K562 (cell line): Measurements from ENCODE around the gene SDCCAG8. TPM values are rescaled to one million over a fixed set of nuclear protein-coding genes. Genes with fewer than 3 reads are reported as not detected.

ENCODE experiments used
- ATAC-seq: fragments of 200-7000 bp; cut with Tn5 transposase; 3 replicates; pipeline ENCODE4 v1.9.1; 2020; ENCODE audit warnings: moderate library complexity
- BruUV-seq: library from RNA; stranded (reverse); fragments of 400-500 nt; replicated peaks from 2 replicates; lab custom pipeline; 2021; lab: Mats Ljungman, UMichigan
- CTCF ChIA-PET: fragments of 300-600 bp; formaldehyde crosslinking; extraction: SDS; loops from one replicate; lab custom pipeline; 2021; ENCODE audit warnings: low intra/inter-chr PET ratio; lab: Yijun Ruan, JAX
- POLR2A ChIA-PET: fragments of 300-600, 350-650 bp; sonication (Branson Sonifier 250); formaldehyde crosslinking; extraction: SDS; loops from one replicate; lab custom pipeline; 2021; ENCODE audit warnings: antibody characterized with exemption, inconsistent platforms; lab: Yijun Ruan, JAX
- DNase-seq, 4 experiments: peaks; one replicate each; pipeline versions ENCODE4 v3.0.0 to v3.0.0-alpha.2; 2011 to 2018; ENCODE audit warnings: low spot score in 3 of 4, mixed read lengths in 3 of 4; ENCODE audit errors: extremely low read depth in 1 of 4
- FAIRE-seq: peaks from 2 replicates; lab custom pipeline; 2011; peaks lifted over from hg19 to GRCh38; lab: Jason Lieb, UNC
- H2AFZ ChIP-seq: 2 replicates; pipeline ENCODE4 v1.6.0; 2011; ENCODE audit warnings: low read depth, low read length, control low read depth, inconsistent platforms
- H3K27ac ChIP-seq: fragments of 200-600 bp; 3 replicates; pipeline ENCODE4 v1.8.0; 2011; ENCODE audit warnings: low read depth, mild to moderate bottlenecking, control low read depth, inconsistent platforms, low read length, moderate library complexity, mixed read lengths; ENCODE audit errors: extremely low read depth
- H3K27me3 ChIP-seq, 2 experiments: fragments of 300-600 bp in 1 of 2; 2 replicates in 1 of 2; 3 replicates in 1 of 2; pipeline versions ENCODE4 v1.6.0 to v1.8.0; 2011; ENCODE audit warnings: inconsistent platforms in 2 of 2, low read length in 2 of 2, mild to moderate bottlenecking in 1 of 2, mixed read lengths in 1 of 2, moderate library complexity in 1 of 2; ENCODE audit not compliant: control insufficient read depth in 2 of 2, insufficient read depth in 2 of 2
- H3K36me3 ChIP-seq: fragments of 300-600 bp; 3 replicates; pipeline ENCODE4 v1.8.0; 2011; ENCODE audit warnings: mild to moderate bottlenecking, low read length, inconsistent platforms; ENCODE audit not compliant: control insufficient read depth, insufficient read depth
- H3K4me1 ChIP-seq, 2 experiments: fragments of 200-600 bp in 1 of 2; replicated peaks in 1 of 2; 2 replicates in 1 of 2; 3 replicates in 1 of 2; pipeline versions ENCODE4 v1.5.1 to v1.8.0; 2011; ENCODE audit warnings: inconsistent platforms in 2 of 2, low read length in 2 of 2, mild to moderate bottlenecking in 1 of 2, mixed read lengths in 1 of 2, moderate library complexity in 1 of 2; ENCODE audit not compliant: control insufficient read depth in 2 of 2, insufficient read depth in 2 of 2
- H3K4me2 ChIP-seq: 2 replicates; pipeline ENCODE4 v1.6.1; 2011; ENCODE audit warnings: low read length, control low read depth, inconsistent platforms, mixed read lengths; ENCODE audit not compliant: insufficient read depth
- H3K4me3 ChIP-seq: fragments of 200-600 bp; sonication (generic), shearing (Covaris generic); 2 replicates; pipeline ENCODE4 v1.5.1; 2016; ENCODE audit warnings: control low read depth, inconsistent platforms
- H3K79me2 ChIP-seq: fragments of 200-600 bp; 3 replicates; pipeline ENCODE4 v1.8.0; 2011; ENCODE audit warnings: low read length, inconsistent platforms; ENCODE audit not compliant: control insufficient read depth, insufficient read depth
- H3K9ac ChIP-seq, 2 experiments: 2 replicates each; pipeline versions ENCODE4 v1.6.0 to v1.6.1; 2011; ENCODE audit warnings: low read depth in 2 of 2, low read length in 2 of 2, control low read depth in 1 of 2, inconsistent platforms in 1 of 2, mild to moderate bottlenecking in 1 of 2, mixed read lengths in 1 of 2; ENCODE audit not compliant: insufficient read depth in 1 of 2
- H3K9me1 ChIP-seq: one replicate; pipeline ENCODE4 v1.6.0; 2011; ENCODE audit warnings: inconsistent platforms, mild to moderate bottlenecking, low read length, moderate library complexity; ENCODE audit not compliant: control insufficient read depth, insufficient read depth
- H3K9me3 ChIP-seq: replicated peaks from 2 replicates; pipeline ENCODE4 v1.5.1; 2011; ENCODE audit warnings: low read depth, low read length, inconsistent platforms; ENCODE audit not compliant: control insufficient read depth, insufficient read depth
- H4K20me1 ChIP-seq: replicated peaks from 2 replicates; pipeline ENCODE4 v1.6.1; 2011; ENCODE audit warnings: low read length, inconsistent platforms, mixed read lengths; ENCODE audit not compliant: control insufficient read depth, insufficient read depth
- BRD9 ChIP-seq: fragments of 450-650 bp; IDR thresholded peaks from 2 replicates; pipeline ENCODE4 v1.6.1; 2018; ENCODE audit warnings: low read depth; ENCODE audit not compliant: partially characterized antibody
- CREBBP ChIP-seq: IDR thresholded peaks from one replicate; pipeline ENCODE4 v1.6.1; 2012; ENCODE audit warnings: low read depth, mild to moderate bottlenecking, control low read depth, inconsistent platforms, low read length
- ETV6 ChIP-seq, 3 experiments: fragments of 150-350 bp in 1 of 3; sonication (generic) in 1 of 3; formaldehyde crosslinking in 1 of 3; IDR thresholded peaks; 2 replicates each; pipeline versions ENCODE4 v1.6.1 to v1.8.0; 2014 to 2022; ENCODE audit warnings: borderline replicate concordance in 2 of 3, low read depth in 2 of 3, antibody characterized with exemption in 1 of 3, low read length in 1 of 3, mild to moderate bottlenecking in 1 of 3, missing genetic modification reagents in 1 of 3
- KHSRP ChIP-seq: fragments of 450-650 bp; IDR thresholded peaks from 2 replicates; pipeline ENCODE4 v1.6.1; 2017
- MAFK ChIP-seq: IDR thresholded peaks from 2 replicates; pipeline ENCODE4 v1.6.1; 2011; ENCODE audit warnings: low read length, improper control_type of control experiment
- POLR2B ChIP-seq: fragments of 450-650 bp; IDR thresholded peaks from 2 replicates; pipeline ENCODE4 v1.6.1; 2018; ENCODE audit warnings: low read depth; ENCODE audit not compliant: partially characterized antibody
- RHOXF2B ChIP-seq: fragments of 250-450 bp; sonication (Bioruptor Pico); conservative IDR thresholded peaks from 2 replicates; pipeline ENCODE4 v1.5.1; 2021
- SAFB2 ChIP-seq: fragments of 200-400 bp; formaldehyde crosslinking; IDR thresholded peaks from 2 replicates; pipeline ENCODE4 v1.6.1; 2018; ENCODE audit warnings: borderline replicate concordance, low read length, low read depth, moderate library complexity; ENCODE audit not compliant: severe bottlenecking
- SP2 ChIP-seq: IDR thresholded peaks from 2 replicates; pipeline ENCODE4 v1.6.1; 2011; ENCODE audit warnings: mild to moderate bottlenecking, low read depth, low read length, moderate library complexity; ENCODE audit not compliant: poor library complexity, severe bottlenecking; ENCODE audit errors: extremely low read depth
- ZNF133 ChIP-seq: fragments of 250-450 bp; sonication (Bioruptor Pico); IDR thresholded peaks from 2 replicates; pipeline ENCODE4 v1.4.0; 2020; ENCODE audit warnings: mild to moderate bottlenecking
- ZNF324 ChIP-seq: fragments of 250-450 bp; sonication (Bioruptor Pico); IDR thresholded peaks from 2 replicates; pipeline ENCODE4 v1.4.0; 2020; ENCODE audit warnings: mild to moderate bottlenecking
- ZNF347 ChIP-seq: fragments of 450-650 bp; formaldehyde crosslinking; IDR thresholded peaks from 2 replicates; pipeline ENCODE4 v1.4.0; 2020; ENCODE audit warnings: low read depth, mild to moderate bottlenecking, moderate library complexity
- ZNF507 ChIP-seq: conservative IDR thresholded peaks from 2 replicates; pipeline ENCODE4 v1.6.1; 2017; ENCODE audit warnings: missing genetic modification characterization, missing compliant biosample characterization
- ZNF586 ChIP-seq: fragments of 450-650 bp; formaldehyde crosslinking; conservative IDR thresholded peaks from 2 replicates; pipeline ENCODE4 v1.4.0; 2020; ENCODE audit warnings: mild to moderate bottlenecking, moderate library complexity
- WGBS: fragments of 100-300 bp; shearing (Covaris generic); methylation state at CpG from one replicate; pipeline ENCODE4 v1.1.6; 2016; ENCODE audit warnings: low coverage, mixed read lengths; ENCODE audit not compliant: insufficient coverage; ENCODE audit errors: missing lambda C conversion rate; 5-methylcytosine and 5-hydroxymethylcytosine counted together
- in situ Hi-C: fragments of 300-500 bp; cut with MboI; formaldehyde crosslinking; loops from 4 replicates; pipeline ENCODE4 v1.15.0; 2018; ENCODE audit warnings: inconsistent platforms, mixed read lengths
- intact Hi-C: fragments of 100-400 bp; cut with micrococcal nuclease; formaldehyde crosslinking; loops from 2 replicates; pipeline ENCODE4 v1.14.2; 2022
- polyA plus RNA-seq, 8 experiments: library from polyadenylated mRNA; depleted of rRNA in 4 of 8; stranded (reverse) in 5 of 8; unstranded in 3 of 8; fragments of >200 nt; fragmentation: Nextera tagmentation in 2 of 8; fragmentation: Illumina TruSeq in 1 of 8; extraction: Ambion mirVana in 2 of 8; extraction: Trizol in 1 of 8; gene quantifications; 2 replicates each; pipeline versions ENCODE4 v1.2.1 to v1.2.3, GENCODE V29; 2011 to 2014; ENCODE audit warnings: inconsistent platforms in 1 of 8, missing spikeins in 1 of 8
- total RNA-seq, 7 experiments: library from RNA; depleted of rRNA in 6 of 7; stranded (reverse); fragments of >200 nt in 6 of 7; fragmentation: Illumina TruSeq in 2 of 7; extraction: Trizol in 2 of 7; gene quantifications; 2 replicates each; pipeline versions ENCODE4 v1.2.1 to v1.2.3, GENCODE V29; 2011 to 2021; ENCODE audit warnings: low replicate concordance in 1 of 7
- TF ChIP-seq, protein P1 (sequence below): sonication (generic); formaldehyde crosslinking; IDR thresholded peaks from 2 replicates; pipeline ENCODE4 v1.8.1; 2023; ENCODE audit warnings: mild to moderate bottlenecking, missing genetic modification reagents
- TF ChIP-seq, protein P2 (sequence below), 3 experiments: fragments of 200-800 bp in 1 of 3; sonication (Bioruptor generic) in 1 of 3; sonication (generic) in 1 of 3; formaldehyde crosslinking in 1 of 3; IDR thresholded peaks; 2 replicates each; pipeline versions ENCODE4 v1.6.1 to v1.8.0; 2016 to 2022; ENCODE audit warnings: mild to moderate bottlenecking in 2 of 3, missing compliant biosample characterization in 2 of 3, missing genetic modification characterization in 2 of 3, missing genetic modification reagents in 1 of 3
- TF ChIP-seq, protein P3 (sequence below): fragments of 450-650 bp; IDR thresholded peaks from 2 replicates; pipeline ENCODE4 v1.6.1; 2017; ENCODE audit warnings: mild to moderate bottlenecking, moderate library complexity

The SDCCAG8 gene
- total and polyA plus RNA-seq, 9 of the 15 experiments (the other 6 are each of a cell fraction or from before 2014, with no cell fraction given) = 17.9 to 36.7 (median 25.4) TPM

DNA sequence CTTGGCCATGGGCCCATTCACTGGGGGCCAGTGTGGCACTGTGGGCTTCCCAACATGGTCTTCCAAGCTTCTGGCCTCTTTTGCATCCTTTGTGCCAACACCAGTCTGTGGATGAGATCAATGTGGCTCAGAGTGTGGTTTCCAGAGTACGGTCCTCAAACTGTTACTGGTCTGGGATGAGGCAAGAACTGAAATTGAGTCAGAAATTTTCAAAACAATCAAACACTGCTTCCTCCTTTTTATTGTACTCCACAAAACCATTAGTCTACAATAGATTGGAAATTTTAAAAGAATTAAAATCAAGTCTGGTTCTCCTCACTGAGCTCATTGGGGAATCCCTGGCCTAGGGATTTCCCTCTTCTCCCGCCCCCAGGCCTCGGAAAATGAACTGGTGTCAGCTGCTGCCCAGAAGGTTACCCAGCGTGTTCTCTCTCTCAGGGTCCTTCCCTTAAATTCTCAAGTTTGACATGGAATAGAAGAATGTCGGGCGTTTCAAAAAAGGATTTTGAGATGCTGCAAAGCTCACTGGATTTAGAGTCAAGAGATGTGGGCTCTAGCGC lies 222.0 kb downstream of the SDCCAG8 start:
- no peak overlapping the region for H2AFZ ChIP-seq
- 18% methylated on average over 7 of the region's 7 CpGs for WGBS
- CTCF ChIA-PET = no interaction called here
- ATAC-seq (no peak), FAIRE-seq (no peak), DNase-seq (no peak)
- no peaks in the 10 kb centered on the region for H3K36me3 ChIP-seq
- H3K9me1 ChIP-seq = no peaks in the 10 kb centered on the region
- H3K27me3 ChIP-seq = 0 out of 5 replicates have a peak, but pooled peaks cover 0 to 14% of the 10 kb centered on the region in 2 experiments
- H4K20me1 ChIP-seq = no peaks in the 10 kb centered on the region
- H3K4me2 ChIP-seq = no peak overlapping the region
- intact Hi-C loops (loop anchor here (2.0 to 5.0 kb wide), 2 partner anchors 269 to 794 kb away; no protein-coding TSS in a partner anchor), in situ Hi-C loops (loop anchor here (25.0 kb wide), 1 partner anchor 784 kb away; no protein-coding TSS in a partner anchor)
- no peak overlapping the region for H3K9ac ChIP-seq
- POLR2A ChIA-PET = interaction anchor here (0.7 kb wide), 1 partner anchor 92 kb away, joined by 3 read pairs; no protein-coding TSS in a partner anchor
- no peak overlapping the region for H3K4me3 ChIP-seq
- no peaks in the 10 kb centered on the region for H3K79me2 ChIP-seq
- BruUV-seq = no TSS peak
- H3K27ac ChIP-seq = no peak overlapping the region
- H3K9me3 ChIP-seq = no peaks in the 10 kb centered on the region
- H3K4me1 ChIP-seq = peaks cover 6 to 11% of the 10 kb centered on the region in 2 experiments; a peak in 2 of 5 replicates
- TF ChIP-seq, protein P1, sequence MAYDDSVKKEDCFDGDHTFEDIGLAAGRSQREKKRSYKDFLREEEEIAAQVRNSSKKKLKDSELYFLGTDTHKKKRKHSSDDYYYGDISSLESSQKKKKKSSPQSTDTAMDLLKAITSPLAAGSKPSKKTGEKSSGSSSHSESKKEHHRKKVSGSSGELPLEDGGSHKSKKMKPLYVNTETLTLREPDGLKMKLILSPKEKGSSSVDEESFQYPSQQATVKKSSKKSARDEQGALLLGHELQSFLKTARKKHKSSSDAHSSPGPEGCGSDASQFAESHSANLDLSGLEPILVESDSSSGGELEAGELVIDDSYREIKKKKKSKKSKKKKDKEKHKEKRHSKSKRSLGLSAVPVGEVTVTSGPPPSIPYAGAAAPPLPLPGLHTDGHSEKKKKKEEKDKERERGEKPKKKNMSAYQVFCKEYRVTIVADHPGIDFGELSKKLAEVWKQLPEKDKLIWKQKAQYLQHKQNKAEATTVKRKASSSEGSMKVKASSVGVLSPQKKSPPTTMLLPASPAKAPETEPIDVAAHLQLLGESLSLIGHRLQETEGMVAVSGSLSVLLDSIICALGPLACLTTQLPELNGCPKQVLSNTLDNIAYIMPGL (CRISPR knock-in tag) = no peak
- TF ChIP-seq KHSRP (no peak), SP2 (no peak), ZNF507 (no peak), POLR2B (no peak), MAFK (no peak), ZNF324 (CRISPR knock-in tag) (no peak), BRD9 (no peak), ETV6 (IDR thresholded peaks at IDR 0.05; ENCODE audit: borderline replicate concordance in 1 of 2, low read depth in 2 of 2, low read length in 1 of 2) (no peak), ETV6 (CRISPR knock-in tag; IDR thresholded peaks at IDR 0.05; ENCODE audit: borderline replicate concordance) (no peak), ZNF133 (CRISPR knock-in tag) (no peak), SAFB2 (no peak), RHOXF2B (CRISPR knock-in tag) (no peak), ZNF586 (CRISPR knock-in tag) (no peak), ZNF347 (CRISPR knock-in tag) (no peak), CREBBP (no peak)
- TF ChIP-seq, protein P2, sequence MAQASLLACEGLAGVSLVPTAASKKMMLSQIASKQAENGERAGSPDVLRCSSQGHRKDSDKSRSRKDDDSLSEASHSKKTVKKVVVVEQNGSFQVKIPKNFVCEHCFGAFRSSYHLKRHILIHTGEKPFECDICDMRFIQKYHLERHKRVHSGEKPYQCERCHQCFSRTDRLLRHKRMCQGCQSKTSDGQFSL (CRISPR knock-in tag; IDR thresholded peaks at IDR 0.05) = no peak
- TF ChIP-seq, protein P2 (tag; IDR thresholded peaks at IDR 0.05) = no peak
- TF ChIP-seq, protein P3, sequence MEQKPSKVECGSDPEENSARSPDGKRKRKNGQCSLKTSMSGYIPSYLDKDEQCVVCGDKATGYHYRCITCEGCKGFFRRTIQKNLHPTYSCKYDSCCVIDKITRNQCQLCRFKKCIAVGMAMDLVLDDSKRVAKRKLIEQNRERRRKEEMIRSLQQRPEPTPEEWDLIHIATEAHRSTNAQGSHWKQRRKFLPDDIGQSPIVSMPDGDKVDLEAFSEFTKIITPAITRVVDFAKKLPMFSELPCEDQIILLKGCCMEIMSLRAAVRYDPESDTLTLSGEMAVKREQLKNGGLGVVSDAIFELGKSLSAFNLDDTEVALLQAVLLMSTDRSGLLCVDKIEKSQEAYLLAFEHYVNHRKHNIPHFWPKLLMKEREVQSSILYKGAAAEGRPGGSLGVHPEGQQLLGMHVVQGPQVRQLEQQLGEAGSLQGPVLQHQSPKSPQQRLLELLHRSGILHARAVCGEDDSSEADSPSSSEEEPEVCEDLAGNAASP = no peak
